ENCODE measurements around the gene C2. TPM values are rescaled to one million over a fixed set of nuclear protein-coding genes. Genes with fewer than 3 reads are reported as not detected.

Gene C2
- total RNA-seq, 1 donor from 2014 or later: 2.9 TPM

- no peaks in the 10 kb centered on the region for H3K9me3 ChIP-seq
- no peaks in the 10 kb centered on the region for H3K36me3 ChIP-seq
- DNase-seq (ENCODE audit: extremely low spot score in 2 of 2): no peak
- intact Hi-C loops (cut with DNase I): no loop called here
- H3K27ac ChIP-seq: no peak overlapping the region
- no peak overlapping the region for H3K4me3 ChIP-seq
- TF ChIP-seq POLR2A (IDR thresholded peaks at IDR 0.05) (no peak), CTCF (IDR thresholded peaks at IDR 0.05) (no peak), POLR2AphosphoS5 (IDR thresholded peaks at IDR 0.05; ENCODE audit: insufficient read depth in 1 of 2, low read depth in 1 of 2) (no peak)
- H3K27me3 ChIP-seq: no peaks in the 10 kb centered on the region
- H3K4me1 ChIP-seq: peaks cover 5% of the 10 kb centered on the region
These were observed 11.8 kb upstream of the C2 start for GRCh38 chr6:31915756-31916155.

- Histone ChIP-seq H3K4me1 (no peaks in the 10 kb centered on the region), H3K27ac (no peak overlapping the region), H3K36me3 (no peaks in the 10 kb centered on the region), H3K9me3 (no peaks in the 10 kb centered on the region), H3K27me3 (no peaks in the 10 kb centered on the region), H3K4me3 (no peak overlapping the region)
- TF ChIP-seq POLR2AphosphoS5 (IDR thresholded peaks at IDR 0.05; ENCODE audit: insufficient read depth in 1 of 2, low read depth in 1 of 2) (no peak), CTCF (IDR thresholded peaks at IDR 0.05) (no peak), POLR2A (IDR thresholded peaks at IDR 0.05) (no peak)
- intact Hi-C loops (cut with DNase I): no loop called here
- DNase-seq (ENCODE audit: extremely low spot score in 2 of 2): no peak
These were observed 9.3 kb upstream of the C2 start for GRCh38 chr6:31918069-31918720.

- Histone ChIP-seq H3K27ac (no peak overlapping the region), H3K27me3 (no peaks in the 10 kb centered on the region), H3K4me1 (no peaks in the 10 kb centered on the region), H3K36me3 (no peaks in the 10 kb centered on the region), H3K9me3 (no peaks in the 10 kb centered on the region), H3K4me3 (no peak overlapping the region)
- TF ChIP-seq POLR2A (IDR thresholded peaks at IDR 0.05): no peak
- TF ChIP-seq POLR2AphosphoS5 (IDR thresholded peaks at IDR 0.05; ENCODE audit: insufficient read depth in 1 of 2, low read depth in 1 of 2): no peak
- TF ChIP-seq CTCF (IDR thresholded peaks at IDR 0.05): no peak
- intact Hi-C loops (cut with DNase I): no loop called here
- DNase-seq (ENCODE audit: extremely low spot score in 2 of 2): no peak
These were observed 7.8 kb upstream of the C2 start for GRCh38 chr6:31919624-31920303.

GRCh38 chr6:31920811-31921210 is 6.7 kb upstream of the C2 start:
- H3K27ac ChIP-seq: no peak overlapping the region
- no peaks in the 10 kb centered on the region for H3K4me1 ChIP-seq
- H3K27me3 ChIP-seq: no peaks in the 10 kb centered on the region
- H3K4me3 ChIP-seq: no peak overlapping the region
- intact Hi-C loops (cut with DNase I): no loop called here
- DNase-seq (ENCODE audit: extremely low spot score in 2 of 2): no peak
- TF ChIP-seq CTCF (IDR thresholded peaks at IDR 0.05) (no peak), POLR2A (IDR thresholded peaks at IDR 0.05) (no peak), POLR2AphosphoS5 (IDR thresholded peaks at IDR 0.05; ENCODE audit: insufficient read depth in 1 of 2, low read depth in 1 of 2) (no peak)
- H3K9me3 ChIP-seq: no peaks in the 10 kb centered on the region
- no peaks in the 10 kb centered on the region for H3K36me3 ChIP-seq

- H3K27ac ChIP-seq: no peak overlapping the region
- H3K36me3 ChIP-seq: no peaks in the 10 kb centered on the region
- no peak overlapping the region for H3K4me3 ChIP-seq
- DNase-seq (ENCODE audit: extremely low spot score in 2 of 2): no peak
- intact Hi-C loops (cut with DNase I): no loop called here
- H3K4me1 ChIP-seq: peaks cover under 1% of the 10 kb centered on the region
- H3K27me3 ChIP-seq: no peaks in the 10 kb centered on the region
- TF ChIP-seq CTCF (IDR thresholded peaks at IDR 0.05): no peak
- TF ChIP-seq POLR2AphosphoS5 (IDR thresholded peaks at IDR 0.05; ENCODE audit: insufficient read depth in 1 of 2, low read depth in 1 of 2): no peak
- TF ChIP-seq POLR2A (IDR thresholded peaks at IDR 0.05): no peak
- no peaks in the 10 kb centered on the region for H3K9me3 ChIP-seq
These were observed 4.6 kb upstream of the C2 start for GRCh38 chr6:31922942-31923341.

Measured in vagina (tissue), 2 donors.